GM12864 (cell line): Measurements from ENCODE around the gene ADGRB2.
A peak's percentile ranks its signal among the peaks of the same experiment; 100 is the strongest.

Source experiments
- DNase-seq: peaks from one replicate; pipeline ENCODE4 v3.0.0-alpha.2; 2011; ENCODE audit warnings: low read depth
- H3K4me3 ChIP-seq: 2 replicates; pipeline ENCODE4 v1.5.1; 2011; ENCODE audit warnings: mild to moderate bottlenecking, low read depth, low read length, control low read depth
- TF ChIP-seq, protein P1 (sequence below): IDR thresholded peaks from 2 replicates; pipeline ENCODE4 v1.5.1; 2011; ENCODE audit warnings: low read depth, mild to moderate bottlenecking, moderate library complexity, low read length, control low read depth, inconsistent platforms; ENCODE audit errors: missing control alignments

Gene ADGRB2

GRCh38 chr1:31769720-31770390 lies 5.7 kb upstream of the ADGRB2 start:
- TF ChIP-seq, protein P1, sequence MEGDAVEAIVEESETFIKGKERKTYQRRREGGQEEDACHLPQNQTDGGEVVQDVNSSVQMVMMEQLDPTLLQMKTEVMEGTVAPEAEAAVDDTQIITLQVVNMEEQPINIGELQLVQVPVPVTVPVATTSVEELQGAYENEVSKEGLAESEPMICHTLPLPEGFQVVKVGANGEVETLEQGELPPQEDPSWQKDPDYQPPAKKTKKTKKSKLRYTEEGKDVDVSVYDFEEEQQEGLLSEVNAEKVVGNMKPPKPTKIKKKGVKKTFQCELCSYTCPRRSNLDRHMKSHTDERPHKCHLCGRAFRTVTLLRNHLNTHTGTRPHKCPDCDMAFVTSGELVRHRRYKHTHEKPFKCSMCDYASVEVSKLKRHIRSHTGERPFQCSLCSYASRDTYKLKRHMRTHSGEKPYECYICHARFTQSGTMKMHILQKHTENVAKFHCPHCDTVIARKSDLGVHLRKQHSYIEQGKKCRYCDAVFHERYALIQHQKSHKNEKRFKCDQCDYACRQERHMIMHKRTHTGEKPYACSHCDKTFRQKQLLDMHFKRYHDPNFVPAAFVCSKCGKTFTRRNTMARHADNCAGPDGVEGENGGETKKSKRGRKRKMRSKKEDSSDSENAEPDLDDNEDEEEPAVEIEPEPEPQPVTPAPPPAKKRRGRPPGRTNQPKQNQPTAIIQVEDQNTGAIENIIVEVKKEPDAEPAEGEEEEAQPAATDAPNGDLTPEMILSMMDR, result no peak
- no peak for DNase-seq
- no peak overlapping the region for H3K4me3 ChIP-seq

- TF ChIP-seq, protein P1, result no peak
- DNase-seq, result no peak
- H3K4me3 ChIP-seq, result no peak overlapping the region
Observed at GRCh38 chr1:31768939-31769704, 5.0 kb upstream of the ADGRB2 start.

DNA sequence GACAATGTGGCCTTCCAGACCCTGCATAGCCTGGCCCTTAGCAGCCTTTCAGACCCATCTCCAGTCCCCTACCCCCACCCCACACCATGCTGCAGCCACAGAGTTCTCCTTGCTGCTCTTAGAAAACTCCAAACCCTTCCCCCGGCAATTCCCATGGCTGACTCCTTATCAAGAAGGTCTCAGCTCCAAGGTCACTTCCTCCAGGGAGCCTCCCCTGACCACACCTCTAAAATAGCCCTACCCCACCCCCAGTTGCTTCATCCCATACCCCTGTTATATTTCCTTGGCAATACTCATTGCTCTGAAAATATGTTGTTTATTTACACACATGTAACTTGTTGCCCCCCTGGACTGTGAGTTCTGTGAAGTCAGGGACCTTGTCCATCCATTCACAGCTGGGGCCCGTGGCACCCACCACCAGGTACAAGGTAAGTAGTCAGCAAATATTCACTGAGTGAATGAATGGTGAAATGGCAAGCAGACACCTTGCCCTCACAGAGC lies 4.3 kb upstream of the ADGRB2 start:
- H3K4me3 ChIP-seq, result no peak overlapping the region
- TF ChIP-seq, protein P1, result no peak
- no peak for DNase-seq

DNA sequence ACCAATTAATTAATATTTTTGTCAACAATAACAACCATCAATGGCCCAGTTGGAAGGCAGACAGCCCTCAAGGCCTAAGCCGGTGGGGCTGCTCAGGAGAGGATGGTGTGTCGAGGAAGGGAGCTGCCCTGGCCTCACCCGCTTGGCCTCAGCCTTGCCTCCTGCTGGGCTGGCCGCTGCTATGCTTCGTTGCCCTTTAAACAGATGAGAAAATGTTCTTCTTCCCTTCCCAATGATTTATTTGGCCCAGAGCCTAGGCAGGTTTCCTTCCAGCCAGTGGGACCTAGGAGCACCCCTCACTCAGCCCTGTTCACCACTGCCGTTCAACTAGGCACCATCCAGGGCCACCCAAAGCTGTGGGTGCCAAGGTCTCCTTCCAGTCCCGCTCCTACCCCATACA lies 3.1 kb upstream of the ADGRB2 start:
- no peak overlapping the region for H3K4me3 ChIP-seq
- TF ChIP-seq, protein P1, result no peak
- no peak for DNase-seq

DNA sequence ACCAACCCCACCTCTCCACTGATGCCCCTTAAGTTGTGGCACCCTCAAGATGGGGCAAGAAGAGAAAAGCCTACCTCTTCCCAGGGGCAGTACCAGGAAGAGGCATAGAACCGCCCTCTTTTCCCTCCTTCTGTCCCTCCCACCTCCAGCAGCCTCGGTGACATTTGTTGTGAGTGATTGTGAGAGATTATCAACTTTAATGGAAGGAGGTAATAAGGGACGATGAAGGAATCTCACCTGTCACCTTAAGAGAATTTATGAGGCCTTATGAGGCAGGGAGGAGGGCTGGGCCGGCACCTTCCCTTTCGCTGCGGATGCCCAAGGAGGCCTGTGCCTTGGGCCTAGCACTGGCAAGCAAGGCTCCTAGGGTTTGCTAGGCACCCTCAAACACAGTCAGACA lies 1.4 kb upstream of the ADGRB2 start:
- TF ChIP-seq, protein P1, result no peak
- no peak for DNase-seq

DNA sequence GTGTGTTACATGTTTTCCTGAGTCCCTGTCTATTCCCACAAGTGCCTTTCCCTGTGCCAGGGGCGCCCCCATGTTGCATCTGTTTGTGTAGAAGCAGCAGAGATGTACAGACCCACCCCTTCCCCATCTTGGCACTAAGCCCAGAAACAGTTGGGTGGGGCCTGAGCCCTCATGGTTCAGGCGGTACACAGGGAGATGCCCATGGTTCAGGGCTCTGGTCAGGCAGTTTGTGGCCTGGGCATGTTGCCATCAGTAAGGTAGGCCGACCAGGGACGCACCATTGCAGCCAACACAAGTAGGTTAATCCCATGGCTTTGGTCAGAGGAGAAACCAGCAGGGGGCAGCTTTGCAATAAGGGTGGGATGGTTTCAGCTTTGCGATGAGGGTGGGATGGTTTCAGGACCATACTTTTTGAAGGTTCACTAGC lies 914 bp upstream of the ADGRB2 start:
- DNase-seq, result no peak
- TF ChIP-seq, protein P1, result peak; percentile 29
- H3K4me3 ChIP-seq, result no peak overlapping the region

More for the DNA sequence above, 1.4 kb upstream of the ADGRB2 start:
- H3K4me3 ChIP-seq, result no peak overlapping the region
